ENCODE measurements around the gene METTL24. TPM values are rescaled to one million over a fixed set of nuclear protein-coding genes. Genes with fewer than 3 reads are reported as not detected.

The METTL24 gene
- total RNA-seq, 6 experiments from 2014 or later, result not detected

GRCh38 chr6:110211753-110212152 lies 146.4 kb downstream of the METTL24 start:
- no peak for TF ChIP-seq CTCF (IDR thresholded peaks at IDR 0.05)
- Mint-ChIP-seq H3K4me3 (no peak overlapping the region), H3K36me3 (ENCODE audit: low read depth) (peaks cover 28% of the 10 kb centered on the region), H3K27ac (no peak overlapping the region), H3K4me1 (ENCODE audit: low read depth) (peaks cover 25% of the 10 kb centered on the region), H3K9me3 (no peaks in the 10 kb centered on the region), H3K27me3 (ENCODE audit: insufficient read depth) (no peaks in the 10 kb centered on the region)
- DNase-seq, result no peak

GRCh38 chr6:110207652-110208051 lies 150.5 kb downstream of the METTL24 start:
- Mint-ChIP-seq H3K4me3 (no peak overlapping the region), H3K27me3 (ENCODE audit: insufficient read depth) (no peaks in the 10 kb centered on the region), H3K36me3 (ENCODE audit: low read depth) (peaks cover 13% of the 10 kb centered on the region), H3K27ac (no peak overlapping the region), H3K9me3 (no peaks in the 10 kb centered on the region), H3K4me1 (ENCODE audit: low read depth) (peaks cover 10% of the 10 kb centered on the region)
- no peak for TF ChIP-seq CTCF (IDR thresholded peaks at IDR 0.05)
- no peak for DNase-seq

GRCh38 chr6:110201151-110201884 lies 156.8 kb downstream of the METTL24 start:
- no peak overlapping the region for H3K27ac Mint-ChIP-seq
- no peaks in the 10 kb centered on the region for H3K9me3 Mint-ChIP-seq
- H3K36me3 Mint-ChIP-seq (ENCODE audit: low read depth), result no peaks in the 10 kb centered on the region
- DNase-seq, result no peak
- no peaks in the 10 kb centered on the region for H3K4me1 Mint-ChIP-seq (ENCODE audit: low read depth)
- H3K27me3 Mint-ChIP-seq (ENCODE audit: insufficient read depth), result no peaks in the 10 kb centered on the region
- no peak for TF ChIP-seq CTCF (IDR thresholded peaks at IDR 0.05)
- no peak overlapping the region for H3K4me3 Mint-ChIP-seq

GRCh38 chr6:110198561-110198960 lies 159.6 kb downstream of the METTL24 start:
- Mint-ChIP-seq H3K27ac (no peak overlapping the region), H3K36me3 (ENCODE audit: low read depth) (no peaks in the 10 kb centered on the region), H3K9me3 (no peaks in the 10 kb centered on the region), H3K4me1 (ENCODE audit: low read depth) (no peaks in the 10 kb centered on the region), H3K4me3 (no peak overlapping the region), H3K27me3 (ENCODE audit: insufficient read depth) (no peaks in the 10 kb centered on the region)
- no peak for TF ChIP-seq CTCF (IDR thresholded peaks at IDR 0.05)
- no peak for DNase-seq

- H3K27me3 Mint-ChIP-seq (ENCODE audit: insufficient read depth), result no peaks in the 10 kb centered on the region
- TF ChIP-seq CTCF (IDR thresholded peaks at IDR 0.05), result no peak
- no peaks in the 10 kb centered on the region for H3K36me3 Mint-ChIP-seq (ENCODE audit: low read depth)
- no peaks in the 10 kb centered on the region for H3K9me3 Mint-ChIP-seq
- no peak overlapping the region for H3K4me3 Mint-ChIP-seq
- no peak overlapping the region for H3K27ac Mint-ChIP-seq
- no peak for DNase-seq
- no peaks in the 10 kb centered on the region for H3K4me1 Mint-ChIP-seq (ENCODE audit: low read depth)
Measured at GRCh38 chr6:110196874-110197273, 161.3 kb downstream of the METTL24 start.

Data from HFFc6 (cell line).